HG03196 (cell line): Measurements from ENCODE around the gene HOXC10.
A peak's percentile ranks its signal among the peaks of the same experiment; 100 is the strongest.

Experiments
- ATAC-seq: cut with Tn5 transposase; IDR thresholded peaks from one replicate; pipeline ENCODE4 v1.9.1; 2021; ENCODE audit not compliant: unreplicated experiment

Gene HOXC10

GRCh38 chr12:53976823-53977595, 7.9 kb upstream of the HOXC10 start:
- ATAC-seq, result no peak

- no peak for ATAC-seq
Observed at GRCh38 chr12:53977596-53978445, 7.1 kb upstream of the HOXC10 start.

- ATAC-seq, result no peak
Observed at GRCh38 chr12:53978477-53979356, 6.2 kb upstream of the HOXC10 start.

GRCh38 chr12:53980104-53980801, 4.7 kb upstream of the HOXC10 start:
- no peak for ATAC-seq

GRCh38 chr12:53980802-53981496, 4.0 kb upstream of the HOXC10 start:
- no peak for ATAC-seq

GRCh38 chr12:53981634-53982565, 3.0 kb upstream of the HOXC10 start:
- no peak for ATAC-seq

GRCh38 chr12:53982648-53983567, 2.0 kb upstream of the HOXC10 start:
- ATAC-seq, result no peak

- no peak for ATAC-seq
Observed at GRCh38 chr12:53983568-53983949, 1.4 kb upstream of the HOXC10 start.

GRCh38 chr12:53983950-53984572, 885 bp upstream of the HOXC10 start:
- no peak for ATAC-seq

GRCh38 chr12:53985692-53985993, 697 bp downstream of the HOXC10 start:
- ATAC-seq, result no peak

- no peak for ATAC-seq
Observed at GRCh38 chr12:53985994-53986685, 1.2 kb downstream of the HOXC10 start.

GRCh38 chr12:53986686-53987483, 1.9 kb downstream of the HOXC10 start:
- ATAC-seq, result no peak

GRCh38 chr12:53987787-53988230, 2.9 kb downstream of the HOXC10 start:
- no peak for ATAC-seq

- ATAC-seq, result peak; percentile 12
Observed at GRCh38 chr12:53988541-53989226, 3.7 kb downstream of the HOXC10 start.
